AG04450 (cell line): Measurements from ENCODE around the gene ALOX15B. TPM values are rescaled to one million over a fixed set of nuclear protein-coding genes. Genes with fewer than 3 reads are reported as not detected.
A peak's percentile ranks its signal among the peaks of the same experiment; 100 is the strongest.

Source experiments
- CTCF ChIA-PET: fragments of 300-600, 350-600 bp; formaldehyde crosslinking; extraction: SDS; loops from one replicate; lab custom pipeline; 2022; ENCODE audit warnings: antibody characterized with exemption, inconsistent platforms; lab: Charles Lee
- POLR2A ChIA-PET: fragments of 350-600 bp; formaldehyde crosslinking; extraction: SDS; loops from one replicate; lab custom pipeline; 2021; ENCODE audit warnings: antibody characterized with exemption, inconsistent platforms; lab: Yijun Ruan, JAX
- DNase-seq: peaks from one replicate; pipeline ENCODE4 v3.0.0-alpha.2; 2011; ENCODE audit warnings: low read depth, low spot score
- H3K27ac ChIP-seq: one replicate; pipeline ENCODE4 v1.5.1; 2012; ENCODE audit warnings: low read depth, low read length, control low read depth
- H3K27me3 ChIP-seq: one replicate; pipeline ENCODE4 v1.6.0; 2012; ENCODE audit warnings: low read length; ENCODE audit not compliant: control insufficient read depth, insufficient read depth
- H3K4me3 ChIP-seq: 2 replicates; pipeline ENCODE4 v1.5.1; 2011; ENCODE audit warnings: mild to moderate bottlenecking, low read depth, low read length, control low read depth
- H3K9me3 ChIP-seq: 2 replicates; pipeline ENCODE4 v1.5.1; 2012; ENCODE audit warnings: low read length; ENCODE audit not compliant: control insufficient read depth, insufficient read depth
- CTCF ChIP-seq: IDR thresholded peaks from 2 replicates; pipeline ENCODE4 v1.5.1; 2011; ENCODE audit warnings: low read depth, low read length, control low read depth, inconsistent platforms
- polyA plus RNA-seq: library from polyadenylated mRNA; depleted of rRNA; stranded (reverse); fragments of >200 nt; gene quantifications from 2 replicates; pipeline ENCODE4 v1.2.3, GENCODE V29; 2011

Gene ALOX15B
- polyA plus RNA-seq, 1 experiment = not detected

DNA sequence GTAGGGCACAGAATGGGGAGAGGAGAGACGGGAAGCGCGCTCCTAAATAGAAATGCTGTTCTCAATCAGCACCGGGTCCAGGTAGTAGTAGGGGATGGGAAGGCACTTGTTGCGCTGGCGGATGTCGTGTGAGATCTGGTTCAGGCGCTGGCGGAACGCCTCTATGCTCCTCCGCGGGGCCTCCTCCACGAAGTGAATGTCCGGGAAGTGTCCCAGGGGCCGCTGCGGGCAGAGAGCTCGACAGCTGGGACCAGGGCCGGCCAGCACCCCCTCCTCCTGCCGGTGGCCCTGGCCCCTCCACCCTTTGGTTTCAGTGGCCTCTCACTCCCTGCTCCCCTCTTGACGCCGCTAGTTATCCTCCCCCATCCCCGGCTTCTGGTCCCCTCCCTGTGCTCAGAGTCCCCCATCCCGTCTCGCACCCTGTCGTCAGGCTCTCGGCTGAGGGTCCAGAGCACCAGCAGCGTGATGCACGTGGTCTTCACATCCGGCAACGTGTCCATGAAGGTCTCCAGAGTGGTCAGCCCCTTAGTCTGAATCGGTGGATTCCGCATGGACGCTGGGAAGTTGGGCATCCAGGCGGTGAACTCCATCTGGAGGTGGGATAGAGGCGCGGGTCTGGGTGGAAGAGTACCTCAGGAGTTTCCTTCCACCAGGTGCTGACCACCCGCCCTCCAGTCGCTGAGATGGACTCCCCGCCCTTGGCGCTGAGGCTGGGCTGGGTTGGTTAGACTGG, 34.0 kb downstream of the ALOX15B start:
- TF ChIP-seq CTCF = no peak
- Histone ChIP-seq H3K4me3 (no peak overlapping the region), H3K27ac (no peak overlapping the region), H3K27me3 (peaks cover 75% of the 10 kb centered on the region), H3K9me3 (peaks cover 4% of the 10 kb centered on the region; the same call in 1 of the 2 replicates)
- ChIA-PET POLR2A (no interaction called here), CTCF (interaction anchor here (1.0 to 9.2 kb wide), 15 partner anchors 11 to 289 kb away, joined by 3 to 124 read pairs (median 4); partner anchors contain the start of genes ALOXE3, KCNAB3 and SLC25A35)
- no peak for DNase-seq

GRCh38 chr17:8073627-8074484, 35.0 kb downstream of the ALOX15B start:
- peak; percentile 83 for TF ChIP-seq CTCF
- Histone ChIP-seq H3K27ac (peak overlapping the region; percentile 11), H3K9me3 (peaks cover 4% of the 10 kb centered on the region; the same call in 1 of the 2 replicates), H3K27me3 (peaks cover 72% of the 10 kb centered on the region), H3K4me3 (no peak overlapping the region)
- no peak for DNase-seq
- ChIA-PET POLR2A (interaction anchor here (0.6 kb wide), 1 partner anchor 219 kb away, joined by 3 read pairs; no protein-coding TSS in a partner anchor), CTCF (interaction anchor here (0.6 to 9.2 kb wide), 25 partner anchors 10 to 316 kb away, joined by 3 to 124 read pairs (median 4); partner anchors contain the start of genes ALOXE3, KCNAB3 and SLC25A35)

DNA sequence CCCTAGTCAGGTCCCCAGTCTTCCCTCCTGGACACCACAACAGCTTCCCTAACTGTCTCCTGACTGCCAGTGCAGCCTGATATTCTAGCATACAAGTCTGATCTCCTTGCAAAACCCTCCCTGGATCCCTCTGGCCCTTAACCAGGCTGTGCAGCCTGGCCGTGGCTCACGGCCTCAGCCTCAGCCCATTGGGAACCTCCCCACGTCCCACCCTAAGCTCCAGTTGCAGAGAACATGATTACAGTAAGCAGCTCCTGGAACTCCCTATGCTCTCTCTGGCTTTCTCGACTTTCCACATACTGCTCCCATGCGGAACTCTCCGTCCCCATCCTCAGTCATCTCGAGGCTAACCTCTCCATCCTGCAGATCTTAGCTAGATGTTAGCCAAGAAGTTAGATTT, 35.7 kb downstream of the ALOX15B start:
- TF ChIP-seq CTCF = no peak
- POLR2A ChIA-PET = interaction anchor here (0.6 kb wide), 1 partner anchor 218 kb away, joined by 3 read pairs; no protein-coding TSS in a partner anchor
- Histone ChIP-seq H3K4me3 (no peak overlapping the region), H3K27ac (no peak overlapping the region), H3K27me3 (peaks cover 75% of the 10 kb centered on the region), H3K9me3 (peaks cover 4% of the 10 kb centered on the region; the same call in 1 of the 2 replicates)
- no peak for DNase-seq
- CTCF ChIA-PET = interaction anchor here (0.6 to 9.2 kb wide), 16 partner anchors 9 to 226 kb away, joined by 3 to 124 read pairs (median 4); partner anchors contain the start of gene ALOXE3

GRCh38 chr17:8075081-8075480, 36.2 kb downstream of the ALOX15B start:
- no peak for TF ChIP-seq CTCF
- ChIA-PET CTCF (interaction anchor here (0.6 to 9.2 kb wide), 9 partner anchors 9 to 225 kb away, joined by 3 to 124 read pairs (median 10); partner anchors contain the start of gene ALOXE3), POLR2A (no interaction called here)

More at GRCh38 chr17:8075081-8075480, 36.2 kb downstream of the ALOX15B start:
- no peak for DNase-seq
- Histone ChIP-seq H3K4me3 (no peak overlapping the region), H3K27me3 (peaks cover 77% of the 10 kb centered on the region), H3K27ac (no peak overlapping the region), H3K9me3 (peaks cover 4% of the 10 kb centered on the region; the same call in 1 of the 2 replicates)
